SU-DHL-6 (cell line): ENCODE measurements around the gene PRRC2C.

Experiments used
- CTCF ChIP-seq: fragments of 200-600 bp; sonication (generic); IDR thresholded peaks from one replicate; pipeline ENCODE4 v1.5.1; 2017; ENCODE audit warnings: antibody characterized with exemption, mild to moderate bottlenecking, low read length, moderate library complexity; ENCODE audit not compliant: insufficient read depth, poor library complexity, severe bottlenecking
- EZH2phosphoT487 ChIP-seq: fragments of 200-600 bp; sonication (generic), shearing (Covaris generic); conservative IDR thresholded peaks from 2 replicates; pipeline ENCODE4 v1.6.1; 2018; ENCODE audit warnings: mild to moderate bottlenecking, antibody characterized with exemption, low read length, moderate library complexity, mixed read lengths

GRCh38 chr1:171625225-171625624 is 139.9 kb downstream of the PRRC2C start:
- no peak for TF ChIP-seq CTCF
- TF ChIP-seq EZH2phosphoT487 = no peak
